K562 (cell line): Measurements from ENCODE around the gene PRKAR2B. TPM values are rescaled to one million over a fixed set of nuclear protein-coding genes. Genes with fewer than 3 reads are reported as not detected.

Source experiments
- GTF2E2 ChIP-seq: fragments of 200-800 bp; sonication (Bioruptor generic); IDR thresholded peaks from 2 replicates; pipeline ENCODE4 v1.6.1; 2016; ENCODE audit warnings: missing genetic modification characterization, missing compliant biosample characterization
- TCF7L2 ChIP-seq: fragments of 150-350 bp; IDR thresholded peaks from 2 replicates; pipeline ENCODE4 v1.6.1; 2016; ENCODE audit warnings: low read depth, mild to moderate bottlenecking, low read length, moderate library complexity
- ZBTB40 ChIP-seq, 2 experiments: fragments of 450-650 bp in 1 of 2; sonication (generic) in 1 of 2; formaldehyde crosslinking in 1 of 2; IDR thresholded peaks; 2 replicates each; pipeline versions ENCODE4 v1.7.1 to v1.9.0; 2016 to 2022; ENCODE audit warnings: inconsistent platforms in 1 of 2, mild to moderate bottlenecking in 1 of 2, missing genetic modification reagents in 1 of 2
- polyA plus RNA-seq, 8 experiments: library from polyadenylated mRNA; depleted of rRNA in 4 of 8; stranded (reverse) in 5 of 8; unstranded in 3 of 8; fragments of >200 nt; fragmentation: Nextera tagmentation in 2 of 8; fragmentation: Illumina TruSeq in 1 of 8; extraction: Ambion mirVana in 2 of 8; extraction: Trizol in 1 of 8; gene quantifications; 2 replicates each; pipeline versions ENCODE4 v1.2.1 to v1.2.3, GENCODE V29; 2011 to 2014; ENCODE audit warnings: inconsistent platforms in 1 of 8, missing spikeins in 1 of 8
- total RNA-seq, 7 experiments: library from RNA; depleted of rRNA in 6 of 7; stranded (reverse); fragments of >200 nt in 6 of 7; fragmentation: Illumina TruSeq in 2 of 7; extraction: Trizol in 2 of 7; gene quantifications; 2 replicates each; pipeline versions ENCODE4 v1.2.1 to v1.2.3, GENCODE V29; 2011 to 2021; ENCODE audit warnings: low replicate concordance in 1 of 7
- TF ChIP-seq, protein P1 (sequence below): fragments of 450-650 bp; IDR thresholded peaks from 2 replicates; pipeline ENCODE4 v1.6.1; 2017; ENCODE audit warnings: antibody characterized with exemption

PRKAR2B gene
- total and polyA plus RNA-seq, 9 of the 15 experiments (the other 6 are each of a cell fraction or from before 2014, with no cell fraction given) = 59.0 to 173 (median 129) TPM

DNA sequence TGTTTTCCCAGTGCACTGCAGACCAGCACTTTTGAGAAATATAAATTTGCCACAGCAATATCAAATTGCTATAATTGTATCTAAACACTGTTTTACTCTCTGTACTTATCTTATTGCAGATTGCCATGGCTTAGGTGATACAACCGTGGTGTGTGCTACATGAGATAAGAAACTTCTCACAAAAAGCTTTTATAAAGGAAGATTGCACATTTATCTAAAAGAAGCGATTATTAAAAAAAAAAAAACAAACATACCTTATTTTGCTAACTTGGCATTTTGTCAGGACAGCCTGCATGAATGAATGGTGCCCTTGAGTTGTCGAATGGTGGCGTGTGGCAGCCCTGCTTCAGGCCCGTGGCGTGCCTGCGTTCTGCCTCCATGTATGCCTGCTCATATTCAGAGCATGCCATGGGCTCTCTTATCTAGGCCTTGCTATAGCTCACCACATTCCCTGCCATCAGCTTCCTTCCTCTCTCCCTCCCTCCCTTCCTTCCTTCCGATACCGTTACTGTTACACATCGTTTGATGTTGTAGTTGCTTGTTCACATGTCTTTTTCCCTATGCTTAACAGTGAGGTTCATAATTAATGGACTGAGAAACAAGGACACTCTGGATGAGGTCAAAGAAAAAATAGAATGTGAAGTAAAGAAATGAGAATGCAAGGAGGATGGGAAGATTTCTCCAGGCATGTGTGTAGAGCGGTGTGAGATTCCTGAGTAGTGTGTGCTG lies 34.9 kb downstream of the PRKAR2B start (continued):
- peak; percentile 55; the same call in 1 of the 2 replicates for TF ChIP-seq ZBTB40 (IDR thresholded peaks at IDR 0.05)
- TF ChIP-seq ZBTB40 (CRISPR knock-in tag; IDR thresholded peaks at IDR 0.05) = no peak
- no peak for TF ChIP-seq TCF7L2
- TF ChIP-seq, protein P1, sequence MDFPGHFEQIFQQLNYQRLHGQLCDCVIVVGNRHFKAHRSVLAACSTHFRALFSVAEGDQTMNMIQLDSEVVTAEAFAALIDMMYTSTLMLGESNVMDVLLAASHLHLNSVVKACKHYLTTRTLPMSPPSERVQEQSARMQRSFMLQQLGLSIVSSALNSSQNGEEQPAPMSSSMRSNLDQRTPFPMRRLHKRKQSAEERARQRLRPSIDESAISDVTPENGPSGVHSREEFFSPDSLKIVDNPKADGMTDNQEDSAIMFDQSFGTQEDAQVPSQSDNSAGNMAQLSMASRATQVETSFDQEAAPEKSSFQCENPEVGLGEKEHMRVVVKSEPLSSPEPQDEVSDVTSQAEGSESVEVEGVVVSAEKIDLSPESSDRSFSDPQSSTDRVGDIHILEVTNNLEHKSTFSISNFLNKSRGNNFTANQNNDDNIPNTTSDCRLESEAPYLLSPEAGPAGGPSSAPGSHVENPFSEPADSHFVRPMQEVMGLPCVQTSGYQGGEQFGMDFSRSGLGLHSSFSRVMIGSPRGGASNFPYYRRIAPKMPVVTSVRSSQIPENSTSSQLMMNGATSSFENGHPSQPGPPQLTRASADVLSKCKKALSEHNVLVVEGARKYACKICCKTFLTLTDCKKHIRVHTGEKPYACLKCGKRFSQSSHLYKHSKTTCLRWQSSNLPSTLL = no peak
- no peak for TF ChIP-seq GTF2E2
